Stomach (tissue), 9 donors: ENCODE measurements around the gene XPO4. TPM values are rescaled to one million over a fixed set of nuclear protein-coding genes. Genes with fewer than 3 reads are reported as not detected.

Source experiments
- DNase-seq, 2 donors: peaks; one replicate each; pipeline versions ENCODE4 v3.0.0 to v3.0.0-alpha.2; 2013 to 2019
- H3K27ac ChIP-seq, 5 donors: fragments of 200-600 bp in 4 of 5; sonication (generic) in 4 of 5; one replicate each; pipeline ENCODE4 v1.5.1; 2013 to 2019; ENCODE audit warnings: mild to moderate bottlenecking in 1 of 5, moderate library complexity in 1 of 5
- H3K27me3 ChIP-seq, 3 donors: fragments of 200-600 bp; sonication (generic); one replicate each; pipeline ENCODE4 v1.5.1; 2017 to 2019; ENCODE audit warnings: mixed run types in 1 of 3
- H3K36me3 ChIP-seq, 4 donors: fragments of 200-600 bp; sonication (generic); 1 replicate in 3 of 4; 2 replicates in 1 of 4; pipeline ENCODE4 v1.5.1; 2016 to 2019
- H3K4me1 ChIP-seq, 4 donors: fragments of 200-600 bp; sonication (generic); one replicate each; pipeline ENCODE4 v1.5.1; 2016 to 2019
- H3K4me3 ChIP-seq, 4 donors: fragments of 200-600 bp; sonication (generic) in 3 of 4; one replicate each; pipeline ENCODE4 v1.5.1; 2016 to 2019; ENCODE audit warnings: mild to moderate bottlenecking in 1 of 4
- H3K9me3 ChIP-seq, 4 donors: fragments of 200-600 bp; sonication (generic); one replicate each; pipeline ENCODE4 v1.5.1; 2016 to 2019
- CTCF ChIP-seq, 7 experiments: fragments of 450-650 bp in 4 of 7; fragments of 200-600 bp in 3 of 7; sonication (generic) in 3 of 7; IDR thresholded peaks; one replicate each; pipeline ENCODE4 v1.5.1; 2016 to 2019; ENCODE audit warnings: antibody characterized with exemption in 7 of 7, control low read depth in 2 of 7, mild to moderate bottlenecking in 1 of 7
- EP300 ChIP-seq: sonication (generic); formaldehyde crosslinking; IDR thresholded peaks from one replicate; pipeline ENCODE4 v1.6.1; 2017; ENCODE audit warnings: antibody characterized with exemption
- POLR2A ChIP-seq, 4 donors: fragments of 450-650 bp; IDR thresholded peaks; one replicate each; pipeline ENCODE4 v1.6.1; 2016; ENCODE audit warnings: antibody characterized with exemption in 4 of 4, control low read depth in 2 of 4, mild to moderate bottlenecking in 1 of 4, moderate library complexity in 1 of 4
- POLR2AphosphoS5 ChIP-seq, 3 donors: sonication (generic); formaldehyde crosslinking; IDR thresholded peaks; one replicate each; pipeline ENCODE4 v1.6.1; 2016; ENCODE audit warnings: antibody characterized with exemption in 3 of 3
- WGBS, 5 donors: extraction: QIAGEN DNeasy Blood & Tissue Kit in 3 of 5; methylation state at CpG; one replicate each; pipeline versions ENCODE4 v1.1.5 to v1.1.7; 2013 to 2018; 5-methylcytosine and 5-hydroxymethylcytosine counted together
- intact Hi-C: fragments of 100-400 bp; cut with DNase I; formaldehyde crosslinking; loops from one replicate; pipeline ENCODE4 v1.15.1; 2023; ENCODE audit warnings: low total_unique reads
- polyA plus RNA-seq, 3 donors: library from polyadenylated mRNA; stranded (reverse); fragments of 200-250 nt; gene quantifications; one replicate each; pipeline ENCODE4 v1.2.3, GENCODE V29; 2013
- total RNA-seq, 5 donors: library from RNA; depleted of rRNA; stranded (reverse); fragments of >200 nt; gene quantifications; one replicate each; pipeline versions ENCODE4 v1.1.0 to v1.2.3, GENCODE V29; 2014 to 2016
- donor health status: healthy with polysubstance abuse.
- donor health status: Bipolar disorder and iron deficiency.
- donor health status: healthy.

XPO4 gene
- total and polyA plus RNA-seq, 8 donors: 2.3 to 41.7 (median 14.9) TPM

DNA sequence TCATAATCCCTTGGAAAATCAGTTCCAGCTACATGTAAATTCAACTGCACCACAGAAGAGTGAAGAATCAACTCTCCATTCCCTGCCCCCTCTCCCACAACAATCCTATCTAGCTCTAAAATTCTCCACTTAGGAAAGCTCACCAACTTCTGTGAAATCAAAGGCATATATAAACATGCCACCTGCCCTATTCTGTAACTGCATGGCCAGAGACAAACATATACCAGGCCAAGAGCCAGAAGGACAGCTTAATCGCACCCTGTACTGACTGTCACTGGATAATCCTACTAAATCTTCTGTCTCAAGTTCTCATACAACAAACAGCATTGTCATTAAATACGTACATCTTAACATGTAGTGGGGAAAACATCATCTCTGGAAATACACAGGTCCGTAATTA is 70.6 kb downstream of the XPO4 start:
- intact Hi-C loops: loop anchor here (10.0 kb wide), 1 partner anchor 317 kb away; no protein-coding TSS in a partner anchor
- DNase-seq: no peak

DNA sequence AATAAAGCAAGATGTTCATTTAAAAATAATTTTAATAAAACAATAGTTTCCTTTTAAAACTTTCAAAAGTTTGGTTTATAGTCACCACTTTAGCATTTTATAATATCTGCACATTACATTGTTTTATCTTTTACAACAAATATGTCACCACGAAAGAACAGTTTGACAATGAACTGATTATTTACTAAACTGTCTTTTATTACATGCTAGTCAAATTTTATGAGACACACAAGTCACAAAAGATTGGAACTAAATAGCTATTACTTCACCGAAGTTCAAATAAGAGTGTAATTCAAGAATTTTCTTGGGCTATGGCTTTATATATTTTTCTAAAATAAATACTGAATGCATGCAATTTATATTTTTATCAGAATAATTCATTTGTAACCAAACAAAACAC is 71.3 kb downstream of the XPO4 start:
- Histone ChIP-seq H3K4me3 (no peak overlapping the region), H3K27me3 (no peaks in the 10 kb centered on the region), H3K9me3 (no peaks in the 10 kb centered on the region), H3K27ac (no peak overlapping the region), H3K36me3 (peaks cover 0 to 26% (median 23%) of the 10 kb centered on the region in 4 donors), H3K4me1 (peaks cover 0 to 37% (median 6%) of the 10 kb centered on the region in 4 donors)
- DNase-seq: no peak
- intact Hi-C loops: loop anchor here (10.0 kb wide), 1 partner anchor 316 kb away; no protein-coding TSS in a partner anchor
- 63 to 76% (median 71%) methylated on average over 2 of the region's 2 CpGs for WGBS, 5 donors
- TF ChIP-seq EP300: no peak

More for the DNA sequence above, 70.6 kb downstream of the XPO4 start:
- no peaks in the 10 kb centered on the region for H3K27me3 ChIP-seq
- peaks cover 0 to 30% (median 6%) of the 10 kb centered on the region in 4 donors for H3K4me1 ChIP-seq
- TF ChIP-seq POLR2A (IDR thresholded peaks at IDR 0.05) (no peak), POLR2AphosphoS5 (IDR thresholded peaks at IDR 0.05) (no peak), EP300 (no peak), CTCF (IDR thresholded peaks at IDR 0.05) (no peak)
- H3K4me3 ChIP-seq: no peak overlapping the region
- H3K36me3 ChIP-seq: peaks cover 0 to 33% (median 28%) of the 10 kb centered on the region in 4 donors
- peak overlapping the region in 1 of 5 donors; percentile 25 for H3K27ac ChIP-seq
- no peaks in the 10 kb centered on the region for H3K9me3 ChIP-seq
- WGBS, 5 donors: 58 to 77% (median 74%) methylated on average over 3 of the region's 3 CpGs

DNA sequence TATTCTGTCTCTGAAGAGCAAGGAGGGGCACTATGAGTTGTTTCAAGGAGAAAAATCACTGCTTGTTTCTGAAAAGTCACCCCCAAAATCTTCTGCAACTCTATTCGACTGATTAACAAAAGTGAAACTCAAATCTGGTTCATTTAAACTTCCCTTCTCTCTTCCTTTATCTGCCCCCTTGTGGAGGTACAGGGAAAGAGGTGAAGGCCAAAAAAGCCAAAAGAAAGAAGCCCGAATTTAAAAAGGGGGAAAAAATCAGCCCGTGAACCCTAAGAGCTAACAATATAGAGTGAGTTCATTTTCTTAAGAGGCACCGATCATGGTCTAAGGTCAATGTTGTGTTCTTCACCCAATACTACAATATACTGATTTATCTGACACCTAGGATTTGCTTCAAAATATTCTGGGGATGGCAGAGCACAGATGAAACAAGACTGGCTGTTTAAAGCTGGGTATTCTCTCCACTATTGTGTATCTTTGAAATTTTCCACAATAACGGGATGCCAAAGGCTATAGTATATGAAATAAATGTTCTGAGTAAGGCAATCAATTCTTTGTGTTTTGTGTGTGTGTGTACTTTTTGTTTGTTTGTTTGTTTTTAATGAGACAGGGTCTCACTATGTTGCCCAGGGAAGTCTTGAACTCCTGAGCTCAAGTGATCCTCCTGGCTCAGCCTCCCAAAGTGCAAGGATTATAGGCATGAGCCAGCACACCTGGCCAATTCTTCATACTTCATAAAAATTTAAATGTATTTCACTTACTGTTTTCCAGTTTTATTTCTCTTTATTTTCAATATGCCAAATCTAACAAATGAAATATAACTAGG is 73.8 kb downstream of the XPO4 start:
- Histone ChIP-seq H3K27ac (peak overlapping the region in 2 of 5 donors; percentile 17 to 56), H3K4me3 (peak overlapping the region in 2 of 4 donors; percentile 19 to 23), H3K27me3 (no peaks in the 10 kb centered on the region), H3K9me3 (no peaks in the 10 kb centered on the region), H3K36me3 (peaks cover 0 to 11% (median 4%) of the 10 kb centered on the region in 4 donors), H3K4me1 (peaks cover 0 to 50% (median 9%) of the 10 kb centered on the region in 4 donors)
- WGBS, 5 donors: 14 to 26% (median 22%) methylated on average over 5 of the region's 5 CpGs
- intact Hi-C loops: loop anchor here (5.0 kb wide), 1 partner anchor 121 kb away; no protein-coding TSS in a partner anchor
- no peak for TF ChIP-seq EP300
- TF ChIP-seq CTCF (IDR thresholded peaks at IDR 0.05): peak in 5 of 7 experiments; percentile 56 to 83 (median 80)
- TF ChIP-seq POLR2A (IDR thresholded peaks at IDR 0.05): no peak
- DNase-seq: peak in 1 of 2 donors; percentile 77

DNA sequence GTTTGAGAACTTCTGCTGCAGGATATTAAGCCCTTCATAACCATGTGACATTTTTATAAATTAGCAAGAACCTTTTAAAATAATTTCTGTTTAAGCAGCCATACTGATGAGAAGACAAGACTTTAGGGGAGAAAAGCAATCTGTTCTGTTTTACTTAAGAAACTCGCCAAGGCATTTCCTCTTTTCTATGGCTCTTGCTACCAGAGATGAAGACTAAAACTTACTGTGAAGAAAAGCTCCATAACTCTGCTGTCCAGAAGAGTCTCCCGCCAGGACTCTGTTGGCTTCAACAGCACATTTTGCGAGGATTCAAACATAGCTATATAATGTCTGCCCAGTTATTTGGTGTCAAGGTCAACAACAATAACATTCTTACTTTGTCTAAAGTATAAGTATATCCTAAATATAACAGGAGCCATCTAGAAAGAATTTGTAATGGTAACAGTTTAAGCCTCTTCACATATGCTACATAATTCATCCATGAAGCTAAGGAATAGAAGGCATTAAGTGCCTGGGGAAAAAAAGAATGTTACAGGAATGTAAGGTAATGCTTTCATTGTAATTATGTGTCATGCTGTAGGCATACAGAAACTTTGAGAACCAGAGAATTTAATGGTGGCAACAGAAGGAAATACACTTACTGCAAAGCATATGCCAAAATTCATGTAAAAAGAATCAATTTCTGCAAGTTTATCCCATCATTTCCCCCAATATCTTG is 75.5 kb downstream of the XPO4 start:
- 75 to 95% (median 90%) methylated on average over 3 of the region's 3 CpGs for WGBS, 5 donors
- H3K4me3 ChIP-seq: no peak overlapping the region
- peak in 1 of 2 donors; percentile 21 for DNase-seq
- peaks cover 0 to 46% (median 9%) of the 10 kb centered on the region in 4 donors for H3K4me1 ChIP-seq
- H3K27me3 ChIP-seq: no peaks in the 10 kb centered on the region
- intact Hi-C loops: loop anchor here (5.0 kb wide), 1 partner anchor 120 kb away; no protein-coding TSS in a partner anchor
- peaks cover 0 to 4% (median 0%) of the 10 kb centered on the region in 4 donors for H3K36me3 ChIP-seq
- H3K27ac ChIP-seq: peak overlapping the region in 1 of 5 donors; percentile 39
- no peaks in the 10 kb centered on the region for H3K9me3 ChIP-seq
- TF ChIP-seq POLR2AphosphoS5 (IDR thresholded peaks at IDR 0.05) (no peak), CTCF (IDR thresholded peaks at IDR 0.05) (no peak), EP300 (no peak), POLR2A (IDR thresholded peaks at IDR 0.05) (no peak)
